GM11168 (cell line): ENCODE data around the gene CCDC190.
"Not testable (repeated sequence)": the region's sequence is repeated elsewhere in the genome, so short reads cannot be mapped to it uniquely, and the experiment has no call there.

Experiments
- in situ Hi-C: fragments of 300-500 bp; cut with MboI; formaldehyde crosslinking; loops from one replicate; pipeline ENCODE4 v1.12.0; 2022; ENCODE audit warnings: low sequenced_read_pairs; ENCODE audit not compliant: unreplicated experiment

Gene CCDC190

GRCh38 chr1:162878000-162878596 is 17.1 kb upstream of the CCDC190 start:
- in situ Hi-C loops: no loop called here

GRCh38 chr1:162877412-162877811 is 16.4 kb upstream of the CCDC190 start:
- in situ Hi-C loops: no loop called here

DNA sequence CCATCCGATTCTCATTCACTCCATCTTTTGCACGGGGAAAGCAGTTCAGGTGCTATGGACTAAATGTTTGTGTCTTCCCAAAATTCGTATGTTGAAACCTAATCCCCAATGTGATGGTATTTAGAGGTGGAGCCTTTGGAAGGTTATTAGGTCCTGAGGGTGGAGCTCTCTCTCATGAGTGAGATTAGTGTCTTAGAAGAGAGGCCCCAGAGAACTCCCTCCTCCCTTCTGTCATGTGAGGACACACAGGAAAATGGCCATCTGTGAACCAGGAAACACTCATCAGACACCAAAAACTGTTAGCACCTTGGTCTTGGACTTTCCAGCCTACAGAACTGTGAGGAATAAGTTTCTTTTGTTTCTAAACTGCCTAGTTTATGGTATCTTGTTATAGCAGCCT is 15.8 kb upstream of the CCDC190 start:
- in situ Hi-C loops: no loop called here

DNA sequence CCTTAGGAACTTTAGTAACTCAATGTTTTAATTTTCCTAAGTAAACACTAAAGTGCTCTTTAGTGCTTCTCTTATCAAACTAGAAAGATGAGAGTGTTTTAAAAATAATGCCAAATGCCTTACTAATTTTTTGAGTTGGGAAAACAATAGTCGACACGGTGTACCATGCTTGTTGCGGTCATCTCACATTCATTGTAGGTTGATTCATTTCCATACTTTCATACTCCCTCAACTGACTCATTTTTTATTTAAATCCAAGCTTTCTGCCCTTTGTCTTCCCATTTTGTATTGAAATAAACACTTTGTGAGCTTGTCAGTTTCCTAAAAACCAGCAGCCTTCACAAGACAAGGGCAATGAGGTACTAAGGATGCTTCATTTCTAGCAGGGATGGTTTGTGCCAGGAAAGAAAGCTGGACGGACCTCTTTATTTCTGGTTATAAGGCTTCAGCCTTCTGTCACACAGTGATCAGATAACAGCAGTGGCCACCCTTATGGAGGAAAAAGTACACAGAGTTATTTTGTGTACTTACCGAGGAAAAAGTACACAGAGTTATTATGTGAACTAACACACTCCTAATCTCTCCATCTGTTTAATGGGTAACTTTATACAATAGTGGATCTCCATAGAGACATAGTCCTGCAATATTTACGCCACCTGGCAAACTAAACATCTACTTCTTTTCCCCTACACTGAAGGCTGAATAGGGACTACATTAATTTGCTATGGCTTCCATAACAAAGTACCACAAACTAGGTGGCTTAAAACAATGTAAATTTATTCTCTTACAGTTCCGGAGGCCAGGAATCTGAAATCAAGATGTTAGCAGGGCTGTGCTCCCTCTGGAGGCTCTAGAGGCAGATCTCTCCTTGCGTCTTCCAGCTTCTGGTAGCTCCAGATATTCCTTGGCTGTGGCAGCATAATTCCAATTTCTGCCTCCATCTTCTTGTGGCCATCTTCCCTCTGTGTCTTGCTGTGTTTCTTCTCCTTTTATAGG is 13.0 kb upstream of the CCDC190 start:
- in situ Hi-C loops: no loop called here

DNA sequence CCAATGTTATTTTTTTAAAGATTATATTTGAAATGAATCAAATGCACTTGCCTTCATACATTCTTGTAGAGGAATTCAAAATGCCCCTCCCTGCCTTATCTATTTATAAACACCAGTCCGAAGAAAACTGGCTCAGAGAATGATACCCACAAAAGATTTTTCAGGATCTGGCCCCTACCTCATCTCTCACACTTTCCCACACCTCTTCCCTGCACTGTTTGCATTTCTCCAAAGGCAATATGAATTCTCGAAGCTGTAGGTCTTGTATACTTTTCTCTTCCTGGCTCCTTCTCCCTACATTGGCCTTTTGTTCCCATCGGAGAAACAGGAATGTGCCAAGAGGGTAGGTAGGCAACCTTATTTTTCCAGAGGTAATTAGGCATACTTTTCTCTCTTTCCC is 12.0 kb upstream of the CCDC190 start:
- in situ Hi-C loops: no loop called here

GRCh38 chr1:162871417-162871816 is 10.4 kb upstream of the CCDC190 start:
- in situ Hi-C loops: not testable (repeated sequence)

GRCh38 chr1:162868972-162869371 is 8.0 kb upstream of the CCDC190 start:
- in situ Hi-C loops: no loop called here

DNA sequence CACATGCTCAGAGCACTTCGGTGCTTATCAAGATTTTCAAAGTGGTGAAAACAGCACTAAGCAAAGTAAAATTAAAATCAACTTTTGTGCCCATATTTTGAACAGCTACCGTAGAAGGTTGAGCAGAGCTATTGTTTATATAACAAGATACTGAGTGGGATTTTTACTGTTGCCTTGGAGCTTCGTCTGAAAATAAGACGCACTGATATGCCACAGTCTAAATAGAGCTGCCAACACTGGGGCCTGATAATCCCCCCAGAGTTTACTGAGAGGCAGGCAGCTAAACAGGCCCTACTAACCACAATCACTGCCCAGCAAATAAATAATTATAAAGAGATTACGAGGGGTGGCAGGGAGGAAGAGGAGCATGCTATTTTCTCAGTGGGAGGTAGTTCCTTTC is 650 bp upstream of the CCDC190 start:
- in situ Hi-C loops: no loop called here

DNA sequence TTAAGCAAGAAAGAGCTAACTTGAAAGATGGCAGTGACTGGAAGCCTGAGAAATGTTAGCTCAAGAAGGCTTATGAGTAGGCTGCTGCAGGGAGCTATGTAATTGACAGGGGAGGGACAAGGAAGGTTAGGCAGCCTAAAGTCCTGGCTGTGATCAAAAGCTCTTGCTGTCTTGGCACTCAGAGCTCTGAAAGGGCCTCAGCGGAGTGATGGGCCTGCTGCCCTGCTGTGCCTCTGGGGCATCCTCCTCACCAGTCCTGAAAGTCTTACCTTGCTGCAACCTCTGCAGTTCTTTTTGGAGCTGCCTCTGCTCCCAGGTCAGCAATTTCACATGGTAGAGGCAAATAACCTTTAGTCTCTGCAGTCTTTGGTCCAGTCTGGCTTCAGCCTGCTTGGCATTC is 1.8 kb downstream of the CCDC190 start:
- in situ Hi-C loops: loop anchor here (5.0 kb wide), 1 partner anchor 303 kb away; no protein-coding TSS in a partner anchor

- in situ Hi-C loops: loop anchor here (5.0 kb wide), 1 partner anchor 304 kb away; no protein-coding TSS in a partner anchor
Observed at GRCh38 chr1:162857850-162858249, 3.1 kb downstream of the CCDC190 start.

GRCh38 chr1:162856260-162856659 is 4.7 kb downstream of the CCDC190 start:
- in situ Hi-C loops: loop anchor here (5.0 kb wide), 1 partner anchor 306 kb away; no protein-coding TSS in a partner anchor

- in situ Hi-C loops: loop anchor here (5.0 kb wide), 1 partner anchor 307 kb away; no protein-coding TSS in a partner anchor
Observed at GRCh38 chr1:162855461-162856150, 5.4 kb downstream of the CCDC190 start.

DNA sequence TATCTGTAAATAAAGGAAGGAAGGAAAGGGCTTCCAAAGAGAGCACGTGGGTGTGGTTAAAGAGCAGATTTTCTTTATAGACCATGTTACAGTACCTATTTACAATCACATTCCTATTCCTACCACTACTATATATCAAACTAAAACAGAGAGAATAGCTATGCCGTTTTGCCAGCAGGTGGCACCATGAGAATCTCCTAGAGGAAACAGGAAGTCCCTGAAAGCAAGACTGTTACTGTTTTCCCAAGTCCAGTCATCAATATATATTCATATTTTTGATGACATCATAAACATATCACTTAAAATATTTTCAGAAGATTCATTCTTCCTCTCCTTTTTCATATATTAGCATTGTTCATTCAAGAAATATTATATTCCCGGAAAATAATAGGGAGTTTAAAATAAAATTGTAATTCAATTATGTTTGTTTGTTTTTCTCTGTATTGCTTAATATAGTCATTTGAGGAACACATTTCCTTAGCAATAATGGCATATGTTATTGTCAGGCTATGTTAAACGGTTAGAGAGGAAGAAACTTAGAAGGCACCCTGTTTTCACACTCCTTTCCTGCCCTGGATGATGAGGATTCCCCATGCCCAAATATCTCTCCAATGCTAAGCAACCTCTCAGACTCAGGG is 6.6 kb downstream of the CCDC190 start:
- in situ Hi-C loops: no loop called here

DNA sequence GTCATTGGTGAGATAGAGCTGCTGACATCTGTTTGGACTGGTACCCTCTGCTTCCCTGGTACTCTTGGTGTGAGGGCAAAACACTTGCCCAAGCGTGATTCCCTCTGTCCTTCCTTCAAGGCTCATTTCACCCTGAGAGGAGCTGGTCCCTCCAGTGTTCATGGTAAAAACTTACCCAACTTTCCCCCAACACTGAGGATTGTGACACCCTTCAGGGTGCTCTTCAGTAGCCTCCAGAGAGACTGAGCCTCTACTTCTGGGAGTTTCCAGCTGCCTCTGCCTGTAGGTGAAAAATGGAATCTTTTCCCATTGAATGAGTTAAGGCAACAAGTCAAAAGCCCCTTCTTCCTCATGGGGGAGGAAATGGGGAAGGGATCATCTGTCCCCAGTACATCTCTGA is 9.6 kb downstream of the CCDC190 start:
- in situ Hi-C loops: no loop called here

DNA sequence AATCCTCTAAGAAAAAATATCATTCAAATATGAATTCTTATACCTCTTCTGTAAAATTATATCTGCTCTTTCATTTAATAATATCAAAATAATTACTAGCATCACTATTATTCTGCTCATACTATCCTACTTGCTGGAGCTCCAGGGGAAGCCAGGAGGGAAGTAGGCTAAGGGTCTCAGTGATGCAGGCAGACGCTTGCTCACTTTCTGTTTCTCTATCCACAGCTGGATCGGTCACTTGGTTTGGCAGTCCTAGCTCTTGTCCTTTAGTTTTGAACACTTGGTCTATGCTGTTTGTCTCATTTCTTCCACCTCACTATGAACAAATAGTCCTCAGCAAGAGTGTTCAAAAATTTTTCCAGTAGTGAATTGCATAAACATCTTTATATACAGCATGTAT is 11.3 kb downstream of the CCDC190 start:
- in situ Hi-C loops: loop anchor here (10.0 kb wide), 1 partner anchor 455 kb away; no protein-coding TSS in a partner anchor

DNA sequence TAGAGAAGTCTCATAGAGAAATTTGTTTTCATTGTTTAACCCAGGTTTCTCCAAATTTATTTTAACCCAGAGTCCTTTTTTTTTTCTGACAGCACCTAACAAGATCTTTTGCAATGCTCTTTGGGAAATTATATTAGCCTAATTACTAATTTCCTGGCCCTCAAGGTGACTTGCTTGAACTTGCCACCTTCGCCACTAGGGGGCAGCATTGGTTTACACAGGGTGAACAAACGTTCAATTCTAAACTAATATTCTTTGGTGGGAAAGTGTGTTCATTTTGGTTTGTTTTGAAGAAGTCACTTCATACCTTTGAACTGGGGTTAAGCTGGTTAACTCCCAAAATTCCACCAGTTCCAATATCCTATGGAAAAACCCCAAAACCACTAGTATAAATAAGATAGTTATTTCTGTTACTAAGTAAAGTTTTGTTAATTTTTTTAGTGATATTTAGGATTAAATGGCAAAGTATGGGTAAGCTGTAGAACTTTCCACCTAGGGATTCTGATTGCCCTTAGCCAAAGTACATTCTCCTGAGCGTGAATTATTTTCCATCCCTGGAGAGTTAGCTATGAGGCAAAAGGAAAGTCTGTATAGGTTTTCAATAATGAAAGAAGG is 13.0 kb downstream of the CCDC190 start:
- in situ Hi-C loops: loop anchor here (10.0 kb wide), 1 partner anchor 457 kb away; no protein-coding TSS in a partner anchor

DNA sequence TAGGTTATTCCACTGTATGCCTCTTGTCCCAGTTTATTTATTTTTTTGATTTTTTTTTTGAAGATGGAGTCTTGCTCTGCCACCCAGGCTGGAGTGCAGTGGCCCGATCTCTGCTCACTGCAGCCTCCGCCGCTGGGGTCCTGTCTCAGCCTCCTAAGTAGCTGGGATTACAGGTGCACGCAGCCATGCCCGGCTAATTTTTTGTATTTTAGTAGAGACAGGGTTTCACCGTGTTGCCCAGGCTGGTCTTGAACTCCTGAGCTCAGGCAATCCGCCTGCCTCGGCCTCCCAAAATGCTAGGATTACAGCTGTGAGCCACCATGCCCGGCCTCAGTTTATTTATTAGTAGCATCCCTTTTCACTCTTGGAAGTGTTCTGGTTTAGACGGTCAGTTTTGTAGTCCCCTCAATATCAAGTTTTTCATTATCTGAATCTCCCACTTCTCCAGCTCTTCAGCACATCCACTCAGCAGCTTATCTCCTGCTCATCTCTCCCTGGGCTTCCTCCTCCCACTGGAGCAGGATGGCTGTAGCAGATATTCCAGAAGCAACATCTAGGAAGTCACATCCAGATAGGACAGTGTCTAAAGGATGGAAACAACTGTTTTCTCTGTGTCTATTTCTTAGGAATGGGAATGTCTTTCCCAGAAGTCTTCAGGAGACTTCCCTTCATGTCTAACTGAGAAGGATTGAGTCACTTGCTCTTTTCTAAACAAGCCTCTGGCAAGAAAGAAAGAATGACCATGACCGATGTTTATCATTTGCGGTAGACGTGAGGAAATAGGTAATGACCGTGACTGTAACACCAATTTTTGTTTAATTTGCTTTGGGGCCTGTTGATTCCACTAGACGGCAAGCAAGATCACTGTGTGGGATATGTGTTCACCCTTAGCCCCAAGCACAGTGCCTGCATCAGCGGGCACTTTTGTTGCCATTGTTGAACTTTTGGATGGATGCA is 14.4 kb downstream of the CCDC190 start:
- in situ Hi-C loops: loop anchor here (10.0 kb wide), 1 partner anchor 458 kb away; no protein-coding TSS in a partner anchor

DNA sequence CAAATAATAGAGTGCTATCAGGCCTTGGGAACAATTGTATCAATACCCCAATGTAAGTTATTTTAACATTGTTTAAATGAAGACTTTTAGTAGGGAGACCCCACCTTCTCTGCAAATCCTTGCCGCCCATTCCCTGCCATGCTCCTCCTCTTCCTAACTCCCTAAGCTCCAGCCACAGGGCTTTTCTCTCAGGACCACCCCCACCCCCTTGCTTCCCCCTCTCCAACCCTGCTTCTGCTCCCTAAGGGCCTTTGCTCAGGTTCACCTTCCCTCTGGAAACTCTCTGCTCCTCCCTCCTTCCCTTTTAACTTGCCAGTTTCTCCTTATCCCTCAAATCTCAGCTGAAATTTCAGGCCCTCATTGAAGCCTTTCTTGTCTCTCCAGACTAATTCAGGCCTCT is 16.8 kb downstream of the CCDC190 start:
- in situ Hi-C loops: loop anchor here (10.0 kb wide), 1 partner anchor 461 kb away; no protein-coding TSS in a partner anchor
